ENCODE measurements around the gene RPL18A. TPM values are rescaled to one million over a fixed set of nuclear protein-coding genes. Genes with fewer than 3 reads are reported as not detected.

Gene RPL18A
- total and polyA plus RNA-seq, 2 experiments from 2014 or later, result 930 to 1,484 TPM

DNA sequence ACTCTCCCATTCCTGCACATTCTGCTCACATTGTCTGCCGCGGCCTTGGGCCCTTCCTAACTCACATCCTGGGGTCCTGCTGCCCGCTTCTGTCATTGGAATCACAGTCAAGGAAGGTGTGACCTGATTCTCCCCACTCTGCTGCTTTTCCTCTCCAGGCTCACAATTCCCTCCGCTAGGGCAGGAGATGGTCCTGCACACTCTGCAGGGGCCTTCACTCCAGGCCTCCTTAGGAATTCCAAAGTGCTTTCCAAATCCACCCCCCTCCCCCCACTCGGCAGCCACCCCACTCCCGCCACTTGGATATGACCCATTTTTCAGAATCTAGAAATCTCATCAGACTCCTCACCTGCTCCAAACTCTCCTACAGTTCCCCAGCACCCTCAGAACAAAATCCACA lies 9.0 kb downstream of the RPL18A start:
- no peak for TF ChIP-seq CTCF (IDR thresholded peaks at IDR 0.05; ENCODE audit: low read depth, low read length)
- Histone ChIP-seq H3K4me1 (ENCODE audit: low read depth) (no peaks in the 10 kb centered on the region), H3K27me3 (peaks cover 31% of the 10 kb centered on the region), H3K27ac (no peak overlapping the region), H3K9me3 (ENCODE audit: low read depth) (no peaks in the 10 kb centered on the region), H3K36me3 (peaks cover 3% of the 10 kb centered on the region), H3K4me3 (no peak overlapping the region)
- no peak for DNase-seq (ENCODE audit: low read depth in 1 of 2, low spot score in 1 of 2)

- Histone ChIP-seq H3K4me1 (ENCODE audit: low read depth) (no peaks in the 10 kb centered on the region), H3K9me3 (ENCODE audit: low read depth) (no peaks in the 10 kb centered on the region), H3K27me3 (peaks cover 33% of the 10 kb centered on the region), H3K4me3 (no peak overlapping the region), H3K36me3 (no peaks in the 10 kb centered on the region), H3K27ac (no peak overlapping the region)
- no peak for TF ChIP-seq CTCF (IDR thresholded peaks at IDR 0.05; ENCODE audit: low read depth, low read length)
- DNase-seq (ENCODE audit: low read depth in 1 of 2, low spot score in 1 of 2), result no peak
These were observed 9.5 kb downstream of the RPL18A start for GRCh38 chr19:17869114-17869608.

DNA sequence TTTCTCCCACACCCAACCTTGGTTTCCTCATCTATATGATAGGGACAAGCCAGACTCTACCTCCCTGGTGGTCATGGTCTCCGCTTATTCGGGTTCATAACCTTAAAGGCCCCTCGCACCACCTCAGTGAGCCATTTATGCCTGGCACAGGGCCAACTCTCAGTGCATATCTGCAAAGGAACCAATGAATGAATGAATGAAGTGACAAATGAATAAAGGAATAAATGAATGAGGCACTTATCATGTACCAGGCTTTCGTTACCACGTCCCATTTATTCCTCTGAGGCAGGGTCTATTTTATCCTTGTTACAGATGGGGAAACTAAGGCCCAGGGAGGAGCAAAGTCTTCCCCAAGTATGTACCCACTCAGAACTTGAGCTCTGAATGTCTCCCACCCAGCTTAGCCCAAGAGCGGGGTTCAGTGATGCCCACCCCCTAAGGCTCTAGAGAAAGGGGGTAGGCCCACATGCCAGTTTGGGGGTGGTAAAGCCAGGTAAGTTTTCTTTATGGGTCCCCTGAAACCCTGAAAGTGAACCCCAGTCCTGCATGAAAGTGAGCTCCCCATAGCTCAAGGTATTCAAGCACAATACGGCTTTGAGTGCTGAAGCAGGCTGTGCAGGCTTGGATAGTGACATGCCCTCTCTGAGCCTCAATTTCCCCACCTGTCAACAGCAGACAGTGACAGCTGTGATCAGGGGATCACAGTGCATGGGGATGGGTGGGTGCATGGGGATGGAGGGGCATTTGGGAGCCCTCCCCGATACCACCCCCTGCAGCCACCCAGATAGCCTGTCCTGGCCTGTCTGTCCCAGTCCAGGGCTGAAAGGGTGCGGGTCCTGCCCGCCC lies 11.5 kb downstream of the RPL18A start:
- Histone ChIP-seq H3K27me3 (peaks cover 33% of the 10 kb centered on the region), H3K27ac (no peak overlapping the region), H3K9me3 (ENCODE audit: low read depth) (no peaks in the 10 kb centered on the region), H3K4me3 (no peak overlapping the region), H3K4me1 (ENCODE audit: low read depth) (no peaks in the 10 kb centered on the region), H3K36me3 (no peaks in the 10 kb centered on the region)
- DNase-seq (ENCODE audit: low read depth in 1 of 2, low spot score in 1 of 2), result no peak
- no peak for TF ChIP-seq CTCF (IDR thresholded peaks at IDR 0.05; ENCODE audit: low read depth, low read length)

- no peak within 1 kb of the TSS for H3K4me3 ChIP-seq
- DNase-seq (ENCODE audit: low read depth in 1 of 2, low spot score in 1 of 2), result no peak
- H3K27me3 ChIP-seq, result peaks cover 33% of the 10 kb centered on the region
These were observed 12.2 kb downstream of the RPL18A start, which contains the start of gene SLC5A5 for GRCh38 chr19:17871878-17872250. Gene SLC5A5 (plus strand): TSS chr19:17871945. CDS start chr19:17872320, 375 bp downstream.

More at GRCh38 chr19:17871878-17872250, 12.2 kb downstream of the RPL18A start, which contains the start of gene SLC5A5:
- Histone ChIP-seq H3K36me3 (no peaks in the 10 kb centered on the region), H3K9me3 (ENCODE audit: low read depth) (no peaks in the 10 kb centered on the region), H3K27ac (no peak within 1 kb of the TSS), H3K4me1 (ENCODE audit: low read depth) (no peaks in the 10 kb centered on the region)
- TF ChIP-seq CTCF (IDR thresholded peaks at IDR 0.05; ENCODE audit: low read depth, low read length), result no peak

Measured in cardiac muscle cell (in vitro differentiated cells and primary cell).